Nephron progenitor cell (in vitro differentiated cells): ENCODE measurements around the gene AMPH.

Source experiments
- DNase-seq: peaks from one replicate; pipeline ENCODE4 v3.0.0; 2021
- H3K27ac Mint-ChIP-seq: 2 replicates; pipeline ENCODE4 v1.8.0; 2021; ENCODE audit warnings: mild to moderate bottlenecking, moderate library complexity, mixed read lengths
- H3K27me3 Mint-ChIP-seq: 2 replicates; pipeline ENCODE4 v1.8.0; 2021; ENCODE audit warnings: mild to moderate bottlenecking, low read depth, mixed read lengths; ENCODE audit not compliant: poor library complexity
- H3K36me3 Mint-ChIP-seq: 2 replicates; pipeline ENCODE4 v1.8.0; 2021; ENCODE audit warnings: low read depth, mixed read lengths
- H3K4me1 Mint-ChIP-seq: 2 replicates; pipeline ENCODE4 v1.8.0; 2021; ENCODE audit warnings: mixed read lengths
- H3K4me3 Mint-ChIP-seq: 2 replicates; pipeline ENCODE4 v1.8.0; 2021; ENCODE audit warnings: mild to moderate bottlenecking, moderate library complexity, mixed read lengths
- H3K9me3 Mint-ChIP-seq: 2 replicates; pipeline ENCODE4 v1.8.0; 2021; ENCODE audit warnings: mild to moderate bottlenecking, moderate library complexity, mixed read lengths
- TF ChIP-seq, protein P1 (sequence below): fragments of 200-600 bp; sonication (generic); IDR thresholded peaks from 2 replicates; pipeline ENCODE4 v1.5.0; 2021; ENCODE audit warnings: antibody characterized with exemption

AMPH gene

DNA sequence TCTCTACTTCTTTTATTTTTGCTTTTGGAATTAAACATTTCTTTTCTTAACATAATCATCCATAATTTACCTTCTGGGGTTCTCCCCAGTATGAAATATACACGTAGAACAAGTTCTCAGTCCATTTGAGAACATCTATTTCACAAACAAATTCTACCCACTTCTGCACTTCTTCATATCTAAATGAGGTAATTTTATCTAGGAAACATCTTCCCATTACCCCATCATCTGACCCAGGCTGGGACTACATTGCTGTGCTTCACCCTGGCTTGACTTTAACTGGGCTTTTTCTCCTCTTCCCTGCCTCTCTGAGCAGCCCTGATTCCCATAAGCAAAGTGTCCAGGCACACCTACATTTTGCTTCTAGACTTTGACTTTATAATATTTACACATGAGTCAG, 43.3 kb upstream of the AMPH start:
- H3K4me1 Mint-ChIP-seq, result peaks cover 5% of the 10 kb centered on the region
- H3K4me3 Mint-ChIP-seq, result no peak overlapping the region
- H3K27me3 Mint-ChIP-seq, result peaks cover 13% of the 10 kb centered on the region
- DNase-seq, result no peak
- H3K27ac Mint-ChIP-seq, result no peak overlapping the region
- no peaks in the 10 kb centered on the region for H3K9me3 Mint-ChIP-seq
- no peaks in the 10 kb centered on the region for H3K36me3 Mint-ChIP-seq
- TF ChIP-seq, protein P1, sequence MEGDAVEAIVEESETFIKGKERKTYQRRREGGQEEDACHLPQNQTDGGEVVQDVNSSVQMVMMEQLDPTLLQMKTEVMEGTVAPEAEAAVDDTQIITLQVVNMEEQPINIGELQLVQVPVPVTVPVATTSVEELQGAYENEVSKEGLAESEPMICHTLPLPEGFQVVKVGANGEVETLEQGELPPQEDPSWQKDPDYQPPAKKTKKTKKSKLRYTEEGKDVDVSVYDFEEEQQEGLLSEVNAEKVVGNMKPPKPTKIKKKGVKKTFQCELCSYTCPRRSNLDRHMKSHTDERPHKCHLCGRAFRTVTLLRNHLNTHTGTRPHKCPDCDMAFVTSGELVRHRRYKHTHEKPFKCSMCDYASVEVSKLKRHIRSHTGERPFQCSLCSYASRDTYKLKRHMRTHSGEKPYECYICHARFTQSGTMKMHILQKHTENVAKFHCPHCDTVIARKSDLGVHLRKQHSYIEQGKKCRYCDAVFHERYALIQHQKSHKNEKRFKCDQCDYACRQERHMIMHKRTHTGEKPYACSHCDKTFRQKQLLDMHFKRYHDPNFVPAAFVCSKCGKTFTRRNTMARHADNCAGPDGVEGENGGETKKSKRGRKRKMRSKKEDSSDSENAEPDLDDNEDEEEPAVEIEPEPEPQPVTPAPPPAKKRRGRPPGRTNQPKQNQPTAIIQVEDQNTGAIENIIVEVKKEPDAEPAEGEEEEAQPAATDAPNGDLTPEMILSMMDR, result no peak

DNA sequence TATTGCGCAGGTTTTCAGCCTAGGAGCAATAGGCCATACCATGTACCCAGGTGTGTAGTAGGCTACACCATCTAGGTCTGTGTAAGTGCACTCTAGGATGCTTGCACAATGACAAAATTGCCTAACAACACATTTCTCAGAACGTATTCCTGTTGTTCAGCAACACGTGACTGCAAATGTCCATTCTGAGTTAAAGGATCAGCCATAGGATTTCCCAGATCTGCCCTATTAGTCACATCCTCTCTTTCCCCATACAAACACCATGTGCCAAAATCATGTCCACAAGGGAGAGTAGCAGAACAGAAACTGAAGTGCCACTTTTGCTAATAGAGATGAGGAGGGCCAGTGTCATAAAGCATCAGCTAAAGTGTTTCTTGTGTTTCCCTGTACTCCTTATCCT, 42.6 kb upstream of the AMPH start:
- H3K36me3 Mint-ChIP-seq, result no peaks in the 10 kb centered on the region
- no peak for DNase-seq
- TF ChIP-seq, protein P1, result no peak
- peaks cover 5% of the 10 kb centered on the region for H3K4me1 Mint-ChIP-seq
- no peaks in the 10 kb centered on the region for H3K9me3 Mint-ChIP-seq
- H3K27me3 Mint-ChIP-seq, result peaks cover 13% of the 10 kb centered on the region
- no peak overlapping the region for H3K4me3 Mint-ChIP-seq
- H3K27ac Mint-ChIP-seq, result no peak overlapping the region

DNA sequence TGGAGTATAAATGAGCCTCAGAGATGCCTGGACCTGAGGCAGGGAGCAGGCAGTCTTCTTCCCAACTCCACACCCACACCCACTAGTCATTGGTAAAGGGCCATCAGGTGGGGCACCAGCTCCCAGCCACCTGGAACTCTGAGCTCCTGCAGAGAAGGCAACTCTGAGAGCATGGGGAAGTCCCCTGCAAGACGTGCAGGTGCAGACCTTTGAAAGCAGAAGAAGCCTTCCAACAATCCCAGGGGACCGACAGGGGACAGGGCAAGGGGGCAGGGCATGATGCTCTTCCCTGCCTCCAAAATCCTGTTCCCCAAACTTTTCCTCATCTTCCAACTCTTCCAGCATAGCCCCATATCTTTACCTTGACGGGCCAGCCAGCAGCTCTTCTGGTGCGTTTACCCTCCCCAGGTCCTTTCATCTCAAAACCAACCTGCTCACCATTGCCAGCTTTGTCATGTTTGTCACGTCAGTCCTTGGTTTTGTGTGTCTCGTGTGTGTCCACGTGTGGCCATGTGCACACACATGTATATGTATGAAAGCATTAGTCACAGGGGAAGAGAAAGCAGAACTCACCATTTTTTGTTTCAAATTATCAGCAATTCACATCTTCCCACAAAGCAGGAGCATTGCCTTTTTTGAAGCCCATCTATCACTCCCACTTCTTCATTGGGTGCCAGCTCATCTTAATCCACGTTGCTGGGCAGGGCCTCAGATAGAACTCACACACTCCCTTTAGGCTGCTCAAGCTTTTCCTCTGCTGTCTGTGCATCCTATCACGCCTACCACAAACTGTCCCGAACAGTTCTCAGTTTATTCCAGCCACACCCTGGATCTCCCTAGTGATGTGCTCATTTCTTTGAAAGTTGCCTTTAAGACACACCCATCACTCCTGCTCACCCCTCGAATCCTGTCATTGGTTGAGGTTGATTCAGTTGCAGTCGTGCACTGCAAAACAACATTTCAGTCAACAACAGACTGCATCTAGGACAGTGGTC, 41.0 kb upstream of the AMPH start:
- peaks cover 13% of the 10 kb centered on the region for H3K27me3 Mint-ChIP-seq
- H3K36me3 Mint-ChIP-seq, result no peaks in the 10 kb centered on the region
- peaks cover 5% of the 10 kb centered on the region for H3K4me1 Mint-ChIP-seq
- no peak overlapping the region for H3K27ac Mint-ChIP-seq
- DNase-seq, result no peak
- no peak overlapping the region for H3K4me3 Mint-ChIP-seq
- TF ChIP-seq, protein P1, result no peak
- no peaks in the 10 kb centered on the region for H3K9me3 Mint-ChIP-seq

DNA sequence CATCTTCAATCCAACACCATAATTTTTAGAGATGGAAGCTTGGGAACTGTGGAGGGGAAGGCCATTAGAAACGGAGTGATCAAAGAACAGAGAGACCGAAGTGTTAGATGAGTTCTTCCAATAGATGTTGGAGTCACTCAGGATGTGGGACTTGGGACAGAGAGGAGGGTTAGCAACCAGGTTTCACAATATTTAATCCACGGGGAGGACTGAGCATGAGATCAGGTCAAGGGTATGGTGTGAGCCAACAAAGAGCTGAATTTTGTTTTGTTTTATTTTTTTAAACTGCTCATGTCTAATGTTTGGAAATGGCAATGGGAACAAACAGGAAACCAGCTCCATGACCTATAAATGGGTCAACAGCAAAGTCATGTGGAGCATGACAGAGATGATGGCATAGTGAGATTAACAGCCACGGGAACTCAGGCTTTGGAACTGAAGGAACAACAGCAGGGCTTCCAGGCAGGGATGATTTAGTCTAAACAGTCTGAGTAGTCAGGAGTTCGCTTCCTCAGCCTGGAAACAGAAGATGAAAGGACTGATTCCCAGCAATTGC, 38.9 kb upstream of the AMPH start:
- no peak for DNase-seq
- peak overlapping the region; percentile 68 for H3K27ac Mint-ChIP-seq
- H3K9me3 Mint-ChIP-seq, result no peaks in the 10 kb centered on the region
- H3K4me3 Mint-ChIP-seq, result no peak overlapping the region
- H3K4me1 Mint-ChIP-seq, result peaks cover 5% of the 10 kb centered on the region
- H3K27me3 Mint-ChIP-seq, result peaks cover 13% of the 10 kb centered on the region
- TF ChIP-seq, protein P1, result no peak
- H3K36me3 Mint-ChIP-seq, result no peaks in the 10 kb centered on the region

DNA sequence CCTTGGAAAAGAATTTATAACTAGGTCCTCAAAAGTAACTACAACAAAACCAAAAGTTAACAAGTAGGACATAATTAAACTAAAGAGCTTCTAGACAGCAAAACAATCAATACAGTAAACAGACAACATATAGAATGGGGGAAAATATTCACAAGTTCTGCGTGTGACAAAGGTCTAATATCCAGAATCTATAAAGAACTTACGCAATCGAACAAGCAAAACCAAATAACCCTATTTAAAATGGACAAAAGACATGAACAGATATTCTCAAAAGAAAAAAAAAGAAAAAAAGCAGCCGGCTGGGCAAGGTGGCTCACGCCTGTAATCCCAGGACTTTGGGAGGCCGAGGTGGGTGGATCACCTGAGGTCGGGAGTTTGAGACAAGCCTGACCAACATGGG, 33.8 kb upstream of the AMPH start:
- Mint-ChIP-seq H3K9me3 (peaks cover 14% of the 10 kb centered on the region), H3K4me3 (no peak overlapping the region), H3K27ac (no peak overlapping the region), H3K27me3 (peaks cover 4% of the 10 kb centered on the region), H3K36me3 (no peaks in the 10 kb centered on the region), H3K4me1 (peaks cover 3% of the 10 kb centered on the region)
- DNase-seq, result no peak
- TF ChIP-seq, protein P1, result no peak
